ENCODE measurements around the gene FNBP1L. TPM values are rescaled to one million over a fixed set of nuclear protein-coding genes. Genes with fewer than 3 reads are reported as not detected.
"Not testable (repeated sequence)": the region's sequence is repeated elsewhere in the genome, so short reads cannot be mapped to it uniquely, and the experiment has no call there.

Gene FNBP1L
- total RNA-seq, 1 experiment from 2014 or later = 72.7 TPM

DNA sequence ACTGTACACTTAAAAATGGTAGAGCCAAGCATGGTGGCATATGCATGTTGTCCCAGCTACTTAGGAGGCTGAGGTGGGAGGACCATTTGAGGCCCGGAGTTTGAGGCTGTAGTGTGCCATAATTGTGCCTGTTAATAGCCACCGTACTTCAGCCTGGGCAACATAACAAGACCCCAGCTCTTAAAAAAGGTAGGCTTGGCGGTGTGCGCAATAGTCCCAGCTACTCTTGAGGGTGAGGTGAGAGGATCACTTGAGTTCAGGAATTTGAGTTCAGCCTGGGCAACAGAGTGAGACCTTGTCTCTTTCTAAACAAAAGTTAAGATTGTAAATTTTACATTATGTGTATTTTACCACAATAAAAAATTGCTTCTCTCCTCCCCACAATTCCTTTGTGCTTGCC is 19.7 kb downstream of the FNBP1L start:
- no peak for DNase-seq
- Mint-ChIP-seq H3K9me3 (ENCODE audit: low read depth, unreplicated experiment) (no peaks in the 10 kb centered on the region), H3K36me3 (ENCODE audit: insufficient read depth, unreplicated experiment) (no peaks in the 10 kb centered on the region), H3K4me3 (ENCODE audit: low read depth, unreplicated experiment) (no peak overlapping the region), H3K27ac (ENCODE audit: unreplicated experiment) (no peak overlapping the region), H3K27me3 (ENCODE audit: unreplicated experiment) (no peaks in the 10 kb centered on the region), H3K4me1 (ENCODE audit: low read depth, unreplicated experiment) (peaks cover 25% of the 10 kb centered on the region)
- intact Hi-C loops (cut with micrococcal nuclease; ENCODE audit: unreplicated experiment) = no loop called here
- CTCF ChIA-PET = no interaction called here
- BruUV-seq (replicated peaks) = no TSS peak
- TF ChIP-seq, protein P1, sequence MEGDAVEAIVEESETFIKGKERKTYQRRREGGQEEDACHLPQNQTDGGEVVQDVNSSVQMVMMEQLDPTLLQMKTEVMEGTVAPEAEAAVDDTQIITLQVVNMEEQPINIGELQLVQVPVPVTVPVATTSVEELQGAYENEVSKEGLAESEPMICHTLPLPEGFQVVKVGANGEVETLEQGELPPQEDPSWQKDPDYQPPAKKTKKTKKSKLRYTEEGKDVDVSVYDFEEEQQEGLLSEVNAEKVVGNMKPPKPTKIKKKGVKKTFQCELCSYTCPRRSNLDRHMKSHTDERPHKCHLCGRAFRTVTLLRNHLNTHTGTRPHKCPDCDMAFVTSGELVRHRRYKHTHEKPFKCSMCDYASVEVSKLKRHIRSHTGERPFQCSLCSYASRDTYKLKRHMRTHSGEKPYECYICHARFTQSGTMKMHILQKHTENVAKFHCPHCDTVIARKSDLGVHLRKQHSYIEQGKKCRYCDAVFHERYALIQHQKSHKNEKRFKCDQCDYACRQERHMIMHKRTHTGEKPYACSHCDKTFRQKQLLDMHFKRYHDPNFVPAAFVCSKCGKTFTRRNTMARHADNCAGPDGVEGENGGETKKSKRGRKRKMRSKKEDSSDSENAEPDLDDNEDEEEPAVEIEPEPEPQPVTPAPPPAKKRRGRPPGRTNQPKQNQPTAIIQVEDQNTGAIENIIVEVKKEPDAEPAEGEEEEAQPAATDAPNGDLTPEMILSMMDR (IDR thresholded peaks at IDR 0.05; ENCODE audit: unreplicated experiment) = no peak

DNA sequence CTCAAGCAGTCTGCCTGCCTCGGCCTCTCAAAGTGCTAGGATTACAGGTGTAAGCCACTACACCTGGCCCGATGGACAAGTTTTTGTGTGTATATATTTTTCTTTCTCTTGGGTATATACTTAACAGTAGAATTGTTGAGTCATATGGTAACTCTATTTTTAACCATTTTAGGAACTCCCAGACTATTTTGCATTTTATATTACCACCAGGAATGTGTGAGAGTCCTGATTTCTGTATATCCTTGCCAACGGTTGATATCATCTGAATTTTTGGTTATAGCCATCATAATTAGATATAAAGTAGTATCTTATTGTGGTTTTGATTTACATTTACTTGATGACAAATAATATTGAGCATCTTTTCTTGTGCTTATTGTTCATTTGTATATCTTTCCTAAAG is 20.7 kb downstream of the FNBP1L start:
- no peaks in the 10 kb centered on the region for H3K36me3 Mint-ChIP-seq (ENCODE audit: insufficient read depth, unreplicated experiment)
- no TSS peak for BruUV-seq (replicated peaks)

DNA sequence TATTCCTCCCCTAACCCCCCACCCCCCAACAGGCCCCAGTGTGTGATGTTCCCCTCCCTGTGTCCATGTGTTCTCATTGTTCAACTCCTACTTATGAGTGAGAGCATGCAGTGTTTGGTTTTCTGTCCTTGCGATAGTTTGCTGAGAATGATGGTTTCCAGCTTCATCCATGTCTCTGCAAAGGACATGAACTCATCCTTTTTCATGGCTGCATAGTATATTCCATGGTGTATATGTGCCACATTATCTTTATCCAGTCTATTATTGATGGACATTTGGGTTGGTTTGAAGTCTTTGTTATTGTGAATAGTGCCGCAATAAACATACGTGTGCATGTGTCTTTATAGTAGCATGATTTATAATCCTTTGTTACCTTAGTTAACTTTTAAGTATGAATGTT is 21.3 kb downstream of the FNBP1L start:
- not testable (repeated sequence) for H3K4me3 Mint-ChIP-seq (ENCODE audit: low read depth, unreplicated experiment); H3K27ac Mint-ChIP-seq (ENCODE audit: unreplicated experiment)
- peaks cover 26% of the 10 kb centered on the region for H3K4me1 Mint-ChIP-seq (ENCODE audit: low read depth, unreplicated experiment)

More for the DNA sequence above, 20.7 kb downstream of the FNBP1L start:
- no peaks in the 10 kb centered on the region for H3K27me3 Mint-ChIP-seq (ENCODE audit: unreplicated experiment)
- H3K27ac Mint-ChIP-seq (ENCODE audit: unreplicated experiment) = no peak overlapping the region
- TF ChIP-seq, protein P1 (IDR thresholded peaks at IDR 0.05; ENCODE audit: unreplicated experiment) = no peak
- H3K4me1 Mint-ChIP-seq (ENCODE audit: low read depth, unreplicated experiment) = peaks cover 22% of the 10 kb centered on the region
- no peak for DNase-seq
- no peak overlapping the region for H3K4me3 Mint-ChIP-seq (ENCODE audit: low read depth, unreplicated experiment)
- H3K9me3 Mint-ChIP-seq (ENCODE audit: low read depth, unreplicated experiment) = no peaks in the 10 kb centered on the region
- CTCF ChIA-PET = no interaction called here
- intact Hi-C loops (cut with micrococcal nuclease; ENCODE audit: unreplicated experiment) = no loop called here

DNA sequence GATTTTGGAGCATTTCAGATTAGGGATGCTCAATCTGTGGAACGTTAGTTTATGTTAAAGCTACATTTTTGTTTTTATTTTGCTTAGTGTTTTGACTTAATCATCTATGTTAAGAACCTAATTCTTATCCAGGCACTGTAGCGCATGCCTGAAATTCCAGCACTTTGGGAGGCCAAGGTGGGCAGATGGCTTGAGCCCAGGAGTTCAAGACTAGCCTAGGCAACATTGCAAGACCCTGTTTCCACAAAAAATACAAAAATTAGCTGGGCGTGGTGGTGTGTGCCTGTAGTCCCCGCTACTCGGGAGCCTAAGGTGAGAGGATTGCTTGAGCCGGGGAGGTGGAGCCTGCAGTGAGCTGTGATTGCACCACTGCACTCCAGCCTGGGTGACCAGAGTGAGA is 23.4 kb downstream of the FNBP1L start:
- TF ChIP-seq, protein P1 (IDR thresholded peaks at IDR 0.05; ENCODE audit: unreplicated experiment) = no peak
- Mint-ChIP-seq H3K36me3 (ENCODE audit: insufficient read depth, unreplicated experiment) (no peaks in the 10 kb centered on the region), H3K4me3 (ENCODE audit: low read depth, unreplicated experiment) (no peak overlapping the region), H3K27ac (ENCODE audit: unreplicated experiment) (no peak overlapping the region), H3K27me3 (ENCODE audit: unreplicated experiment) (no peaks in the 10 kb centered on the region), H3K9me3 (ENCODE audit: low read depth, unreplicated experiment) (no peaks in the 10 kb centered on the region), H3K4me1 (ENCODE audit: low read depth, unreplicated experiment) (peaks cover 34% of the 10 kb centered on the region)
- intact Hi-C loops (cut with micrococcal nuclease; ENCODE audit: unreplicated experiment) = no loop called here
- CTCF ChIA-PET = interaction anchor here (0.6 kb wide), 1 partner anchor 126 kb away, joined by 4 read pairs; no protein-coding TSS in a partner anchor
- BruUV-seq (replicated peaks) = no TSS peak
- no peak for DNase-seq

More for the DNA sequence above, 21.3 kb downstream of the FNBP1L start:
- H3K9me3 Mint-ChIP-seq (ENCODE audit: low read depth, unreplicated experiment); H3K27me3 Mint-ChIP-seq (ENCODE audit: unreplicated experiment); BruUV-seq (replicated peaks); CTCF ChIA-PET; DNase-seq; H3K36me3 Mint-ChIP-seq (ENCODE audit: insufficient read depth, unreplicated experiment); intact Hi-C loops (cut with micrococcal nuclease; ENCODE audit: unreplicated experiment): not testable (repeated sequence)

DNA sequence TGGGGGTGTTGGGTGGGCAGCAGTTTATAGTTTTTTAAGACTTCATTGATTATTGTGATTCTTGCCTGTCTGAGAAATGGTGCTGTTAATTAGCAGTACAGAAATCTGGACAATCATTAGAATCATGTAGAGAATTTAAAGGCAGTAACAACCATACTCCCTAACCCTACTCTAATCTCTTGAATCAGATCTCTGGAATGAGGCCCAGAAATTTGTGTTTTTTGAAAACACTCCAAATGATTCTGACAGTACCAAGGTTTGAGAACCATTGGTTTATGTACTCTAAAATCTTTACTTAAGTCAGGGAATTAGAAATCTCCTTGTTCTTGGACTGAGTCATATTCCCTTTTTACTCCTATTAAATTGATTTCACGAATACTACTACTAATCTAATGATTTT is 24.0 kb downstream of the FNBP1L start:
- Mint-ChIP-seq H3K9me3 (ENCODE audit: low read depth, unreplicated experiment) (no peaks in the 10 kb centered on the region), H3K4me1 (ENCODE audit: low read depth, unreplicated experiment) (peaks cover 40% of the 10 kb centered on the region), H3K4me3 (ENCODE audit: low read depth, unreplicated experiment) (no peak overlapping the region), H3K27me3 (ENCODE audit: unreplicated experiment) (no peaks in the 10 kb centered on the region), H3K27ac (ENCODE audit: unreplicated experiment) (no peak overlapping the region), H3K36me3 (ENCODE audit: insufficient read depth, unreplicated experiment) (no peaks in the 10 kb centered on the region)
- CTCF ChIA-PET = no interaction called here
- intact Hi-C loops (cut with micrococcal nuclease; ENCODE audit: unreplicated experiment) = no loop called here
- BruUV-seq (replicated peaks) = no TSS peak
- TF ChIP-seq, protein P1 (IDR thresholded peaks at IDR 0.05; ENCODE audit: unreplicated experiment) = no peak
- no peak for DNase-seq
